ENCODE results near the gene LRP1. TPM values are rescaled to one million over a fixed set of nuclear protein-coding genes. Genes with fewer than 3 reads are reported as not detected.

LRP1 gene
- total and polyA plus RNA-seq, 2 of the 4 experiments (the other 2 are of a cell fraction), result 73.1 to 142 TPM

DNA sequence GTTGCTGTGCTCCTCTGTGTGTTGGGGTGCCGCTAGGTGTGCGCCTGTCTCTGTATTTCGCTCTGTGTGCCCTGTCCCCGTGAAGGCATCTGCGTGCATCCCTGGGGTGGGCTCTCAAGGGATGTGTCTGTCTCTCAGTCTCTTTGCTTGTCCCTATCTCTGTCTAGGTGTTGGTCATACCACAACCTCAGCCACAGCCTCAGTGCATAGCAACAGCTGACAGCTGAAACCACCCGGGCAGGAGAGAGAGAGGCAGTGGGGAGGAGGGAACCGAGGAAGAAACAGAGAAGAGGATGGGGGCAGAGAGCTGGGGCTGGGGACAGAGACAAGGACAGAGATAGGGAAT is 87.4 kb downstream of the LRP1 start:
- ATAC-seq (ENCODE audit: low read depth), result peak; percentile 2; the same call in 1 of the 2 replicates
- H3K23ac ChIP-seq (ENCODE audit: low read depth, low read length), result no peak overlapping the region
- no peak overlapping the region for H4K8ac ChIP-seq (ENCODE audit: low read depth in 2 of 2, low read length in 2 of 2)
- BruUV-seq (replicated peaks), result no TSS peak
- H3K4me2 ChIP-seq (ENCODE audit: low read depth, low read length), result no peak overlapping the region
- H2BK120ac ChIP-seq (ENCODE audit: low read depth, low read length), result no peak overlapping the region
- dilution Hi-C loops (cut with HindIII; ENCODE audit: low sequenced_read_pairs, unreplicated experiment) (no loop called here), intact Hi-C loops (cut with micrococcal nuclease) (no loop called here), in situ Hi-C loops (cut with MboI; ENCODE audit: low sequenced_read_pairs) (no loop called here)
- no peaks in the 10 kb centered on the region for H3K9me3 ChIP-seq (ENCODE audit: control insufficient read depth, insufficient read depth, low read length)
- H3K36me3 ChIP-seq (ENCODE audit: control insufficient read depth, insufficient read depth, low read length), result peaks cover 32% of the 10 kb centered on the region
- peak; percentile 30 for DNase-seq
- no peak overlapping the region for H3K56ac ChIP-seq (ENCODE audit: extremely low read depth, insufficient read depth, low read length)
- ChIA-PET CTCF (interaction anchor here (1.2 to 3.5 kb wide), 2 partner anchors 24 to 27 kb away, joined by 6 to 25 read pairs; no protein-coding TSS in a partner anchor), POLR2A (ENCODE audit: unreplicated experiment) (no interaction called here)
- no peak overlapping the region for H2BK15ac ChIP-seq (ENCODE audit: low read depth, low read length)
- H3K9ac ChIP-seq (ENCODE audit: low read depth, low read length), result no peak overlapping the region
- H2BK20ac ChIP-seq (ENCODE audit: low read depth, low read length), result no peak overlapping the region
- H2AFZ ChIP-seq (replicated peaks; ENCODE audit: low read length, poor library complexity), result no peak overlapping the region
- peak overlapping the region; percentile 47 for H2AK9ac ChIP-seq (replicated peaks; ENCODE audit: low read depth, low read length, poor library complexity)
- H3K27ac ChIP-seq (ENCODE audit: insufficient read depth, low read length), result no peak overlapping the region
- peaks cover 61% of the 10 kb centered on the region for H4K20me1 ChIP-seq (ENCODE audit: insufficient read depth, low read length)
- WGBS, 2 experiments (ENCODE audit: extremely low coverage in 2 of 2, insufficient read length in 1 of 2), result no CpG with 5 or more reads among the region's 7 CpGs
- no peak overlapping the region for H4K91ac ChIP-seq (ENCODE audit: insufficient read depth, low read depth, low read length)
- H4K5ac ChIP-seq (ENCODE audit: low read depth, low read length), result no peak overlapping the region
- peaks cover 54% of the 10 kb centered on the region for H3K27me3 ChIP-seq (ENCODE audit: control insufficient read depth, insufficient read depth, low read length)
- H3K9me1 ChIP-seq (ENCODE audit: insufficient read depth, low read length), result no peaks in the 10 kb centered on the region
- H3K14ac ChIP-seq (replicated peaks; ENCODE audit: low read depth, low read length), result no peak overlapping the region
- no peak overlapping the region for H3K4ac ChIP-seq (ENCODE audit: low read depth, low read length)
- H2BK5ac ChIP-seq (ENCODE audit: low read depth, low read length, poor library complexity, severe bottlenecking), result no peak overlapping the region
- peak; percentile 97 for TF ChIP-seq RFX5 (IDR thresholded peaks at IDR 0.05; ENCODE audit: low read depth, low read length)
- TF ChIP-seq MAFK (IDR thresholded peaks at IDR 0.05; ENCODE audit: low read depth, low read length), result no peak
- TF ChIP-seq, protein P1, sequence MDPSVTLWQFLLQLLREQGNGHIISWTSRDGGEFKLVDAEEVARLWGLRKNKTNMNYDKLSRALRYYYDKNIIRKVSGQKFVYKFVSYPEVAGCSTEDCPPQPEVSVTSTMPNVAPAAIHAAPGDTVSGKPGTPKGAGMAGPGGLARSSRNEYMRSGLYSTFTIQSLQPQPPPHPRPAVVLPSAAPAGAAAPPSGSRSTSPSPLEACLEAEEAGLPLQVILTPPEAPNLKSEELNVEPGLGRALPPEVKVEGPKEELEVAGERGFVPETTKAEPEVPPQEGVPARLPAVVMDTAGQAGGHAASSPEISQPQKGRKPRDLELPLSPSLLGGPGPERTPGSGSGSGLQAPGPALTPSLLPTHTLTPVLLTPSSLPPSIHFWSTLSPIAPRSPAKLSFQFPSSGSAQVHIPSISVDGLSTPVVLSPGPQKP (IDR thresholded peaks at IDR 0.05; ENCODE audit: borderline replicate concordance, low read depth, low read length), result no peak
- no peak for TF ChIP-seq BHLHE40 (IDR thresholded peaks at IDR 0.05; ENCODE audit: low read depth, low read length)
- TF ChIP-seq CHD1 (IDR thresholded peaks at IDR 0.05; ENCODE audit: low read depth, low read length), result no peak
- no peak for TF ChIP-seq SMC3 (IDR thresholded peaks at IDR 0.05; ENCODE audit: low read depth, low read length)
- H3K79me1 ChIP-seq (ENCODE audit: low read depth in 1 of 2, low read length in 2 of 2), result peaks cover 0 to 7% of the 10 kb centered on the region in 2 experiments; a peak in 1 of 4 replicates
- peaks cover 7% of the 10 kb centered on the region for H3K4me1 ChIP-seq (ENCODE audit: control insufficient read depth, insufficient read depth, low read length)
- no peak overlapping the region for H3K4me3 ChIP-seq (ENCODE audit: insufficient read depth, low read depth, low read length)
- no peak overlapping the region for H3K18ac ChIP-seq (ENCODE audit: low read depth, low read length)
- H2AK5ac ChIP-seq (ENCODE audit: low read depth, low read length), result no peak overlapping the region

Data from IMR-90 (cell line).